GM19397 (cell line): ENCODE results near the gene PRKCG.
A peak's percentile ranks its signal among the peaks of the same experiment; 100 is the strongest.
"Not testable (repeated sequence)": the region's sequence is repeated elsewhere in the genome, so short reads cannot be mapped to it uniquely, and the experiment has no call there.

ENCODE experiments used
- ATAC-seq: cut with Tn5 transposase; IDR thresholded peaks from one replicate; pipeline ENCODE4 v1.9.1; 2021; ENCODE audit warnings: mild to moderate bottlenecking, moderate library complexity; ENCODE audit not compliant: unreplicated experiment

PRKCG gene

DNA sequence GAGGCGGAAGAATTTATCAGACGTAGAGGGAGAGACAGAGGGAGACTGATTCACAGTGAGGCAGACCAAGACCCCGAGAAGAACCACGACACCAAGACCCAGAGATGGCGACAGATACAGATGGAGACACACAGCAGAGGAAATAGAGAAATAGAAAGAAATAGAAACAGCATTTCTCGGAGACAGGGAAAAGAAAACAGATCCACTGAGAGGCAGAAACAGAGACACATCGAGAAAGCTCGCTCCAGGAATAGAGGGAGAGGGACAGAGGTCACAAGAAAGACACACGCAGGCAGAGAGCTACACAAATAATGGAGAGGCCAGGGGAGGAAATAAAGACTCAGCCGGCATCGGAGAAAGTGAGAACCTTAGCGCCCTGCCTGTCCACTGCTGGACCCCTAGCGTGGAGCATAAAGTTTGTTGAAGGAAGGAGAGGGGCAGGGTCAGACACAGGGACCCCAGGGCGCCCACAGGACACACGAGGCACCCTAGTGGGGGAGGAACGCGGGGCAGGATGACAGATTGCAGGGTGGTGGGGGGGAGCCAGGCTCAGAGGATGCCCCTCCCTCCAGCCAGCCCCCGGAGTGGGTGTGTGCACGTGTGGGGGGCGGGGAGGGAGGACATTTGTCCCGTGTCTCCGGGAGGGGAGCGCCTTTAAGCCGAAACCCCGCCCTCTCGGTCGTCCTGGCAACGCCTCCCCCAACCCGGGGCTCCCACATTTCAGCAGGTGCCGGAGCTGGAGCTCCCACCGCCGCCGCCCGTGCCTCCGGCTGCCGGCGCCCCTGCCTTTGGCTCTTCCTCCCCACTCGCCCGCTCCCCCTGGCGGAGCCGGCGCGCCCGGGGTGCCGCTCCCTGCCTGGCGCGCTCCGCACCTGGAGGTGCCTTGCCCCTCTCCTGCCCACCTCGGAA, at the start of gene PRKCG:
PRKCG (plus strand) TSS at position 716 of the 909 bp plus-strand sequence. CDS start 298 bp downstream, outside the sequence.
- ATAC-seq = no peak

DNA sequence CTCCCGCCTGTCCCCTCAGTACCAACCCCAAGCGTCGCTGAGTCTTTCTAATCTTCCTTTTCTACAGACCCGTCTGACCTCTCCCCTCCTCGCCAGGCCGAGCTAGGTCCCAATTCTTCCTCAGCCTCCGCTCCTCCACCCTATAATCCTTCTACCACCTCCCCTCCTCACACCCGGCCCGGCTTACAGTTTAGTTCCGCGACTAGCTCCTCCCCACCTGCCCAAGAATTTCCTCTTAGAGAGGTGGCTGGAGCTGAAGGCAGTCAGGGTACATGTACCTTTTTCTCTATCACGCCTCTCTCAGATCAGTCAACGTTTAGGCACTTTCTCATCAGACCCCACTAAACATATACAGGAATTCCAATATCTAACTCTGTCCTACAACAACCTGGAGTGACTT, 49.1 kb upstream of the PRKCG start:
- not testable (repeated sequence) for ATAC-seq

DNA sequence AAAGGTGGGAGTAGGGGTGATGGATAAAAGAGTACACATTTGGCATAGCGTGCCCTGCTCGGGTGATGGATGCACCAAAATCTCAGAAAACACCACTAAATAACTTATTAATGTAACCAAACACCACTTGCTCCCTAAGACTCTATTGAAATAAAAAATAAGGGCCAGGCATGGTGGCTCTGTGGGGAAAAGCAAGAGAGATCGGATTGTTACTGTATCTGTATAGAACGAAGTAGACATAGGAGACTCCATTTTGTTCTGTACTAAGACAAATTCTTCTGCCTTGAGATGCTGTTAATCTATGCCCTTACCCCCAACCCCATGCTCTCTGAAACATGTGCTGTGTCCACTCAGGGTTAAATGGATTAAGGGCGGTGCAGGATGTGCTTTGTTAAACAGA, 43.6 kb upstream of the PRKCG start:
- ATAC-seq = not testable (repeated sequence)

DNA sequence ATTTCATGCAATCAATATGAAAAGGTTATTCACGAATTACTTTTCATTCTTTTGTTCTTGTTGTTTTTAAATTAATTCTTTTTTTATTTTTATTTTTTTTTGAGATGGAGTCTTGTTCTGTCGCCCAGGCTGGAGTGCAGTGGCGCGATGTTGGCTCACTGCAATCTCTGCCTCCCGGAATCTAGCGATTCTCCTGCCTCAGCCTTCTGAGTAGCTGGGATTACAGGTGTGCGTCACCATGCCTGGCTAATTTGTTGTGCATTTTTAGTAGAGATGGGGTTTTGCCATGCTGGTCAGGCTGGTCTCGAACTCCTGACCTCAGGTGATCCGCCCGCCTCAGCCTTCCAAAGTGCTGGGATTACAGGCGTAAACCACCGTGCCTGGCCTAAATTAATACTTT, 41.8 kb upstream of the PRKCG start:
- ATAC-seq = not testable (repeated sequence)

DNA sequence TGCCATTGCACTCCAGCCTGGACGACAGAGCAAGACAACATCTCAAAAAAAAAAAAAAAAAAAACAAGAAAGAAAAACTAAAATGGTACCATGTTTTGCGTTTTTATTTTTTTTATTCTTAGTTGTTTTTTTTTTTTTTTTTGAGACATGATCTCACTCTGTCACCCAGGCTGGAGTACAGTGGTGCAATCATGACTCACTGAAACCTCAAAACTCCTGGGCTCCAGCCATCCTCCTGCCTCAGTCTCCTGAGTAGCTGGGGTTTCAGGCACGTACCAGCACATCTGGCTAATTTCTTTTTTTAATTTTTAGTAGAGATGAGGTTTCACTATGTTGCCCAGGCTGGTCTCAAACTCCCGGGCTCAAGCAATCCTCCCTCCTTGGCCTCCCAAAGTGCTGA, 41.1 kb upstream of the PRKCG start:
- not testable (repeated sequence) for ATAC-seq

DNA sequence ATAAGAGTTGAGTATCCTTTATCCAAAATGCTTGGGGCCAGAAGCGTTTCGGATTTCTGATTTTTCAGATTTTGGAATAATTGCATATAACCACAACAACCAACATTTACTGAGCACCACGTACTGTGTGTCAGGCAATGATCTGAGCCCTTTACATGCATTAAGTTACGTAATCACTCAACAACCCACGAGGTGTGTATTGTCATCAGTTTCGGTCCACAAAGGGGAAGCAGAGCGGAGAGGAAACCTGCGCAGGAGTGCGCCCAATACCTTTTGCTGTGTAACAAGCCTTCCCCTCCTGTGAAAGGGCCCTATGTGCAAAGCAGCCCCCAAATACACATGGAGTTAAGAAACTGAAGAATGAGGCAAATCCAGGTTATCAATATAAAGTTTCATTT, 37.1 kb upstream of the PRKCG start:
- ATAC-seq = no peak

DNA sequence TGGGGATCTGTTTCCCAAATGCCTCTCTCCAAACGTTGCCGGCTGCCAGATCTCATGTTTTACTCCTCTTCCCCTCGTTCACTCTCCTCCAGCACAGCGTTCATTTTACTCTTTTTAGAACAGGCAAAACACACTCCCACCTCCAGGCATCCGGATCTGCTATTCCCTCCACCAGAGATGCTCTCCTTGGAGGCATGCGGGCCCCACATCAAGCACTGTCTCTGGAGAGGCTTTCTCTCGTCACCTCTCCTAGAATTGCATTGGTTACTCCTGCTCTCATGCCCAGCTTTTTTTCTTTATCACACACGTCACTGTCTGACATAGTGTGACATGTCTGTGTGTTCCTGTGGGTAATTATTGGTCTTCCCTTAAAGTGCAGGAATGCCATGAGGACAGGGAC, 34.4 kb upstream of the PRKCG start:
- ATAC-seq = no peak

DNA sequence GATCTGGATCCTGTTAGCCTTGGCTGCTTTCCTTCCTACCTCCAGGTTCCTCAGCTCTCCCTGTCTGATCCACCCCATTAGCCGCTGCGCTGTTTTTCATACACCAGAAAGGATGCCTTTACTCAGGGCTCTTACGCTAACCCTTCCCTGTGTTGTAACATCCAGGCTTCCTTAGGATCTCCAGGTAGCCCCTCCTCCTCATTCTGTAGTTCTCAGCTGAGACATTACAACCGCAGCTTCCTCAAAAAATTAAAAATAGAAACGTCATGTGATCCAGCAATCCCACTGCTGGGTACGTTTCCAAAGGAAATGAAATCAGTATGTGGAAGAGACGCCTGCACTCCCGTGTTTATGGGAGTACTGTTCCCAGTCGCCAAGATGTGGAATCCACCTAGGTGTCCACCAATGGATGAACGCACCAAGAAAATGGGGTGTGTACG, 32.7 kb upstream of the PRKCG start:
- no peak for ATAC-seq

DNA sequence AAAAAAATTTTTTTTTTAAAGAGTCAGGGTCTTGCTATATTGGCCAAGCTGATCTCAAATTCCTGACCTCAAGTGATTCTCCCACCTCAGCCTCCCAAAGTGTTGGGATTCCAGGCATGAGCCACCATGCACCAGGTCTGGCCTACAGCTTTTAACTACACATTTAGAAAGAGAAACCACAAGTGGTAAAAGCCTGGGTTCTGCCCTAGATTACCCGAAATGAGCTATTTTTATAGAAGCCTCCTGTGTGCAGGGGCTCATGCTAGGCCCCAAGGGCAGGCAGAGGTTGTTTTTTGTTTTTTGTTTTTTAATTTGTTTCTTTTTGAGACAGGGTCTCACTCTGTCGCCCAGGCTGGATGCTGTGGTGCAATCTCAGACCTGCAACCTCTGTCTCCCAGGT, 28.3 kb upstream of the PRKCG start:
- no peak for ATAC-seq

DNA sequence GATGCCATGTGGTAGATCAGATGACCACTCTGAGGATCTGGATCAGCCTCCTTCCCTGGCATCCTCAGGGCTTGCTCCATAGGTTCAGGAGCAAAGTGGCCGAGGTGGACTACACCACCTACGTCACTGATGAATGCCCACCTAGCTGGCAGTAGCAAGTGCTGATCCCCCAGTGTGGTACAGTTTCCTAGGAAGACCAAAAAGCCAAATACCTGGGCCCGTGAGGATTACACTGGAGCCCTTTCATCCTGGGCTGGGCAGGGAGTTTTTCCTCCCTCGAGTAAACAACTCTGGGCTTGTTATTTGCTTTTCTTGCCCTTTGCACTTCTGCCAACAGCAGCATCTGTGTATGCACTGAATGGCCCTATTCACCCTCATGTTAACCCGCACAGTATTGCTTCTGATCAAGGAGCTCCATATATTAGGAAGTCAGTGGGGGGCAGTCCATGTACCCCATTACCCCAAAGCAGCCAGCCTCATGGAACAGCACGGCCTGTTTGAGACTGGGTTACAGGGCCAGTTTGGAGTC, 17.6 kb upstream of the PRKCG start:
- no peak for ATAC-seq

DNA sequence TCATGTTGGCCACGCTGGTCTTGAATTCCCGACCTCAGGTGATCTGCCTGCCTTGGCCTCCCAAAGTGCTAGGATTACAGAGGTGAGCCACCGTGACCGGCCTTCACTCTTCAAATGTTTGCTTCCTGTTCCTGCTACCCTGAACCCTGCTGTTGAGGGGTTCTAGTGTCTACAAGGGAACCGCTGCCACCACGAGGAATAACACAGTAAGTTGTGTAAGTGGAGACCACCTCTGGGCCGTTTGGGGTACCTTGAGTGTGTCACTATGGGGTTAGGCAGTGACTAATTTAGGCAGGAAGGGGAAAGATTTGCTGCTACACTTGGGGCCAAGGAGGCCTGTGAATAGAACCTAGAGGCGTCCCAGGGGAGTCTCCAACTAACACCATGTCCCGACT, 16.5 kb upstream of the PRKCG start:
- no peak for ATAC-seq

DNA sequence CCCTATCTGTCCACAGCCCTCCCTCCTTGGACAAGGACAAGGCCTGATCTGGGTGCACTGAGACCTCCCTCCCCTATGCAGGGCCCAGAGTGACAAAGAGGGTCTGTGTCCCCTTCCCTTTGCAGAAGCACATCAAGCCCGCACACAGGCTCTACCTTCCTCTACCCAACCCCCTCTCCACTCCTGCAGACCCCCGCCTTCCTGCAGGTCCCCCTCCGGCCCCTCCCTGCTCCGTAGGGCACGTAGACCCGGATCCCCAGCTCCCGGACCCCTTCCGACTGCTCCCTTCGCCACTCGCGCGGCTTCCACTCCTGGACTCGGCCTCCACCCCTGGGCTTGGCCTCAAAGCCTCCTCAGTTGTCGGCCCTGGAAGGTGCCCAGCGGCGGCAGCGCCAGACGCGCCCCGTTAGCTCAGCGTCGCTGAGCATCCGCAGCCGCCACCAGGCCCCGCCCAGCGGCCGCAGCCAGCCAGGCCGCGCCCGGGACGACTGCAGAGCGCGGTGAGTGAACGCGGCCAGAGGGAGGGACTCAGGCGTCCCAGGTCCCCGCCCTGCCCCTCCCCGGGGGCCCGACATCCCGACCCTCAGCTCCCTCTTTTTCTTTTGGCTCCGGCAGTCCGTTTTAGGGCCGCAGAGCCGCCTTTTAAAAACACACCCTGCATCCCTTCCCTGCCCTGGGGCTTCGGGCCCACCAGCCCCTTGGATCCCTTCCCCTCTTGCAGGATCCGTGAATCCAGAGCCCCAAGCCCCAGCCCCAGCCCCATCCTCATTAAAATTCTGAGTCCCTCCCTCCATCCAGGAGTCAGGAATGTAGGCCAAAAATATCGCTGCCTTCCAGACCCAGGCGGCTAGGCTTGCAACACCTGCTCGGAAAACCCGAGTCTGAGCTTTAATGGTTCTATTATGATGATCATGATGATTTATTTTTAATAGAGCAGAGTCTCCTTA, 15.8 kb upstream of the PRKCG start:
- ATAC-seq = no peak

DNA sequence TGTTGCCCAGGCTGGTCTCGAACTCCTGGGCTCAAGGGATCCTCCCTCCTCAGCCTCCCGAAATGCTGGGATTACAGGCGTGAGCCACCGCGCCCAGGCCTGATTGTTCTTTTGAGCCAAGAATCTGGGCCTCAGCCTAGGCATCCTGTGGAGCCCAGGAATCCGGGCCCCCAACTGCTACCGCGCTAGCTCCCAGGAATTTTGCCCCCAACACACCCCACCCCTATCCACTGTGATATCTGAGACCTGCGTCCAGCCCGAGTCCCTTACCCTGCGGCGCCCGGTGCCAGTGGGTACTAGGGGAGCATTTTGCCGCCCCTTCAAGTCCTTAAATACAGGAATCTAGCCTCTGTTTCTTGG, 15.2 kb upstream of the PRKCG start:
- ATAC-seq = no peak

DNA sequence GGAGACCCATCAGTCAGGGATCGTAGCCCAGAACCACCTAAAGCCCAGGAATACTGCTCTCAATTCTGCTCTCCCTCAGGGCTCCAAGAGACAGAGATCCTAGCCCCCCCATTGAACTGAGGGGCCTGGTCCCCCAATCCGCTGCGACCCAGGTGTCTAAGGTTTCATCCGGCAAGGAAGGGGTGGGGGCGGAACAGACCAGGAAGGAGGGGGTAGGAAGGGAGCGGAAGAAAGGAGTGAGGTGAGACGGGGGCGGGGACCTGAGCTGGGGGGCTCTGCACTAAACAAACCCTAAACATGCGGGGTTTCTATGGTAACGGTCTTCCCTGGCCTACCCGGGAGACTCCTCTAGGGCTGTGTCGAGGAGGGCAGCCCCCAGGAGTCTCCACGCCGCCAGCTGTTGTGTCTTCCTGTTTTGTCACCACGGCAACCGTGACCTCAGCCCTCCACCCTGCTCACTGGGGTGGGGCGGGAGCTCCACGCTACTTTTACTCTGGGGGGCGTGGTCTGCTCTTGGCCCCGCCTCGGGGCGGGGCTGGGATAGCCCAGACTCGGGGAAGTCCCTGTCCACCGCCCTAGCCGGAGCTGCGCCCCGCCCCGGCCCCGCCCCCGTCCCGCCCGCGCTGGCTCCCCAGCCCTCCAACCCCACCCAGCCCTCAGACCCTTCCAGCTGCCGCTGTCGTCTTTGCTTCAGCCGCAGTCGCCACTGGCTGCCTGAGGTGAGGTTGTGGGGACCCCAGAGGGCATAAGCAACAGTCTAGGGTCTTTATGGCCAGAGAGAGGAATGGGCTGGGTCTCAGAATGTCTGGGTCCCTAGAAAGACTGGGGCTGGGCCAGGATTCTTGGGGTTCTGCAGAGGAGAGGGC, 14.5 kb upstream of the PRKCG start, which contains the start of gene MYADM:
MYADM (plus strand) TSS at position 659 of the 866 bp plus-strand sequence. CDS start 5,647 bp downstream, outside the sequence.
- peak; percentile 59 for ATAC-seq

DNA sequence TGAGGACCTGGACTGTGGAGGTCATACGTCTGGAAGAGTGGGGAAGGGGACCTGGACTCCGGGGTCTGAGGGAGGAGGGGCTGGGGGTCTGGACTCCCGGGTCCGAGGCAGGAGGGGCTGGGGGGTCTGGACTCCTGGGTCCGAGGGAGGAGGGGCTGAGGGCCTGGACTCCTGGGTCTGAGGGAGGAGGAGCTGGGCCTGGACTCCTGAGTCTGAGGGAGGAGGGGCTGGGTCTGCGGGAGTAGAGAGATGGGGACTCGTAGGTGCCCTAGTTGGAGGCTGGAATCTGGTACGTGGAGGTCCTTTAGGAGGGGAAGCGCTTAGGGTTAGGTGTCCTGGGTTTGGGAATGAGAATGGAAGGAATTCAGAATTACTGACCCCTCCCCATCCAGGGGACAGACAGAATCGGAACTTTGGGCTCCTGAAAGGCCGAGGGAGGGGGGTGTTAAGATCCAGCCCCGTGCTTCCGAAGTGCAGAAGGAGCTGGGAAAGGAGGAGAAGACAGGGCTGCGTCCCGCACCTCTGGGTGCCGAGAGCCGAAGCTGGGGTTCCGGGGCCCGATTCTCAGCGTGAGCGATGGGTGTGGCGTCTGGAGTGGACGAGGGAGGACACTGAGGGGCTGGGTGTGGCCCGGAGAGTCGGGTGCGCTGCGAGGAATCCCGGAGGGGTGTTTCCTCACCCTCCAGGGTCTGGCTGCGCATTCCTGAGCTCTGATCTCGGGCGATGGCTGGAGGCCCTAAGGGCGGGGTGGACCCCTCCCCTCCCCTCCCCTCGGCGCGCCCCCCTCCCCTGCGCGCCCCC, 13.7 kb upstream of the PRKCG start:
- ATAC-seq = no peak

DNA sequence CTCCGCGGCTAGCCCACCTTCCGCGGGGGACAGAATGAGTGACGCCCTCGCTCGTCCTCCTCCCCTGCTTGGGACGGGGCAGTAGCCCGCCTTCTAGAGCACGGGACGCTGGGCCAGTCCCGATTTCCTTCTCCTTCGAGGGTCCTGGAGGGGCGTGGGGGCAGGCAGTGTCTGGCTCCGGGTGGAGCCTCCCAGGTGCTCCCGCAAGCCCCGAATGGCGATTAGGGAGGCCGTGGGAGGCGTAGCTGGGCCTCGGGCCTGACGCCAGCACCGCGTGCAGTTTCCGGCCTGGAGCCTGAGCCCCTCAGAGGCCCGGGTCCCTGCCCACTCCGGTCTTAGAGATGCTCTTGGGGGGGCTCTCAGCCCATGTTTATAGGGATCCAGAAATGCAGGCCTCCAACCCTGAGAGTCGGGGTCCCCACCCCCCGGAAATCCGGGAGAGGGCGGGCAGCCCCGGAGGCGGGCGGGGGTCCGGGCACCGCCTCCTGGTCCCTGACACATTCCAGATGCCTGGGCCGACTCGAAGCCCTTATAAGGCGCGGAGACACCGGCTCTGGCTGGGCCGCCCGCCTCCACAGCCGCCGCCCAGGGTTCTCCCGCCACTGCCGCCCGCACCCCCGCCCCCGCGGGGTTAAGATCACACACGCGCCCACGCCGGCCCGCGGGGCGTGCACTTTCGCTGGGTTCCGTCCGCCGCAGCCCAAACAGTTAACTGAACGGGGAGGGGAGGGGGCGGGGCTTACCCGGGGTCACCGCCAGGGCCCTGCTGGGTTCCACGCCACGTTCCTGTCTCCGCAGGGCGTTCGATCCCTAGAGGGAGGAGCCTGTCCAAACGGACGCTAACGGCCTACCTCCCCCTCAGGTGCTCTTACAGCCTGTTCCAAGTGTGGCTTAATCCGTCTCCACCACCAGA, 12.8 kb upstream of the PRKCG start:
- peak; percentile 37 for ATAC-seq

DNA sequence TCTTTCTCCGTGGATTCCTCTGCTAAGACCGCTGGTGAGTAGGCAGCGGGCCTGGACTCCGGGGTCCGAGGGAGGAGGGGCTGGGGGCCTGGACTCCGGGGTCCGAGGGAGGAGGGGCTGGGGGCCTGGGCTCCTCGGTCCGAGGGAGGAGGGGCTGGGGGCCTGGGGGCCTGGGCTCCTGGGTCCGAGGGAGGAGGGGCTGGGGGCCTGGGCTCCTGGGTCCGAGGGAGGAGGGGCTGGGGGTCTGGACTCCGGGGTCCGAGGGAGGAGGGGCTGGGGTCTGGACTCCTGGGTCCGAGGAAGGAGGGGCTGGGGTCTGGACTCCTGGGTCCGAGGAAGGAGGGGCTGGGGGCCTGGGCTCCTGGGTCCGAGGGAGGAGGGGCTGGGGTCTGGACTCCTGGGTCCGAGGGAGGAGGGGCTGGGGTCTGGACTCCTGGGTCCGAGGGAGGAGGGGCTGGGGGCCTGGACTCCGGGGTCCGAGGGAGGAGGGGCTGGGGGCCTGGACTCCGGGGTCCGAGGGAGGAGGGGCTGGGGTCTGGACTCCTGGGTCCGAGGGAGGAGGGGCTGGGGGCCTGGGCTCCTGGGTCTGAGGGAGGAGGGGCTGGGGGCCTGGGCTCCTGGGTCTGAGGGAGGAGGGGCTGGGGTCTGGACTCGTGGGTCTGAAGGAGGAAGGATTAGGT, 12.1 kb upstream of the PRKCG start:
- ATAC-seq = not testable (repeated sequence)

DNA sequence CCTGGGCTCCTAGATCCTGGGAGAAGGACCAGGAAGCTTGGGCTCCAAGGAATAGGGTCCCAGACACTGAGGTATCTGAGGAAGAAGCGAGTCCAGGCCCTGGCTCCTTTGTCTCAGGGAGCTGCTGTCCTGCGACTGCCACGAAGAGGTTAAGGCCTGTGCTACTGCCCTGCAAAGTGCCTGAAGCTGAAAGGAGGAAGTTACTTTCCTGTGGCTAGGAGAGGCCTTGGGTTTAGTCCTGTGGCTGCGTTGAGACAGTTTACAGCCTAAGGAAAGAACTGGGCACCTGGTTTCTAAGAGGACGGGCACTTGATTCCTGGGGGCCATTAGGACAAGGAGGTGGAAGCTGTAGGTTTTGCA, 11.5 kb upstream of the PRKCG start:
- ATAC-seq = no peak
